Measurements from ENCODE around the gene ARMC12. TPM values are rescaled to one million over a fixed set of nuclear protein-coding genes. Genes with fewer than 3 reads are reported as not detected.
A peak's percentile ranks its signal among the peaks of the same experiment; 100 is the strongest.

The ARMC12 gene
- total and polyA plus RNA-seq, 2 of the 13 experiments (the other 11 are each of a cell fraction or from before 2014, with no cell fraction given) = 1.3 TPM; not detected in 1

DNA sequence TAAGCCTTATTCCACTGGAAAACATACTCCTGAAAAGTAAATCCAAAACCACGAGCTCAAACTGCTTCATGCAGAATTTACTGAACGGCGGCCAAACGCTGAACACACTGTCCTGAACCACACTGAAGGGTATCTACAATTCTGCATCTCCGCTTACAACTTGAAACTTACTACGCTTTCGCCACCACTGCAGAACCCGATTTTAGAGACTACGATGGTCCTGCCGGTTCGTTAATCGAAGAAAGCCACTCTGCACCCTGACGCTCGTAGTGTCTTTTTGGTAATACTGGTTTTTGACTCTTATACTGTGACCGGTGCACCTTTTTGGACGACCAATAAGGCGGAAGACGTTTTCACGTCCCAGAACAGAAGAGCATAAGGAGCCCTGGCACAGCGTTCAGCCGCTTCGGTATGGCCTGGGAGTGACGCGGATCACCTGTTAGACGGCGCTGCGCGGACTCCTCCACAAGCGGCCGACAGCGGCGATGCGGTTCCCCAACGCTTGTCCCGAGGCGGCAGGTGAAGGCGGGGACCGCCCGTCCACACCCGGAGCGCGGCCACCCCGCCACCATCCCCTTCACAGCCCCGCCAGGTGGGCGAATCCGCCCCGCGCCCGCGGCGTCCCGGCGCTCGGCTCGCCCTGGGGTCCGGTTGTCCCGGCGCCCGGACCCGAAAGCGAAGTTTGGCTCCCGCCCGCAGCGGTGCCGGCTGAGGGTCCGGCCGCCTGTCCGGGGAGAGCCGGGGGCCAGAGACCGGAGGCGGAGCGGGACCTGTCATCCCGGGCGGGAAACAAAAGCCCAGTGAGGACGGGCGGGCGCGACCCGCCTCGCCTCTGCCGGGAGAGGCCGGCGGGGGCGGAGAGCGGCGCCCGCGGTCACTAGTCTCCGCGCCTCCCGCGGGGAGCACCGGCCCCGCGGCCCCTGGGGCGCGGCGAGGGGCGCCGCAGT, 48.9 kb upstream of the ARMC12 start (continued):
- TF ChIP-seq TBX3 (IDR thresholded peaks at IDR 0.05; ENCODE audit: borderline replicate concordance) (0 out of 2 replicates have a peak, but pooled peaks have one; percentile 11), ZNF703 (CRISPR knock-in tag; IDR thresholded peaks at IDR 0.05; ENCODE audit: borderline replicate concordance) (no peak), GZF1 (CRISPR knock-in tag; IDR thresholded peaks at IDR 0.05) (0 out of 2 replicates have a peak, but pooled peaks have one; percentile 41), NFKB2 (CRISPR knock-in tag; IDR thresholded peaks at IDR 0.05; ENCODE audit: borderline replicate concordance) (0 out of 2 replicates have a peak, but pooled peaks have one; percentile 22), CENPT (CRISPR knock-in tag; IDR thresholded peaks at IDR 0.05; ENCODE audit: low read depth) (no peak), KDM1A (CRISPR knock-in tag; IDR thresholded peaks at IDR 0.05) (peak; percentile 88; the same call in 1 of the 2 replicates), ZNF772 (CRISPR knock-in tag; IDR thresholded peaks at IDR 0.05) (peak; percentile 35; the same call in 1 of the 2 replicates), NKX3-1 (CRISPR knock-in tag; IDR thresholded peaks at IDR 0.05) (no peak), AGO2 (optimal IDR thresholded peaks at IDR 0.05; ENCODE audit: low read depth, low read length) (peak; percentile 68), CREB1 (IDR thresholded peaks at IDR 0.05) (no peak; the same call in 1 of the 2 replicates), CREB1 (CRISPR knock-in tag; IDR thresholded peaks at IDR 0.05) (no peak), ZNF616 (CRISPR knock-in tag; IDR thresholded peaks at IDR 0.05; ENCODE audit: low read depth) (peak; percentile 99)
- TF ChIP-seq, protein P1, sequence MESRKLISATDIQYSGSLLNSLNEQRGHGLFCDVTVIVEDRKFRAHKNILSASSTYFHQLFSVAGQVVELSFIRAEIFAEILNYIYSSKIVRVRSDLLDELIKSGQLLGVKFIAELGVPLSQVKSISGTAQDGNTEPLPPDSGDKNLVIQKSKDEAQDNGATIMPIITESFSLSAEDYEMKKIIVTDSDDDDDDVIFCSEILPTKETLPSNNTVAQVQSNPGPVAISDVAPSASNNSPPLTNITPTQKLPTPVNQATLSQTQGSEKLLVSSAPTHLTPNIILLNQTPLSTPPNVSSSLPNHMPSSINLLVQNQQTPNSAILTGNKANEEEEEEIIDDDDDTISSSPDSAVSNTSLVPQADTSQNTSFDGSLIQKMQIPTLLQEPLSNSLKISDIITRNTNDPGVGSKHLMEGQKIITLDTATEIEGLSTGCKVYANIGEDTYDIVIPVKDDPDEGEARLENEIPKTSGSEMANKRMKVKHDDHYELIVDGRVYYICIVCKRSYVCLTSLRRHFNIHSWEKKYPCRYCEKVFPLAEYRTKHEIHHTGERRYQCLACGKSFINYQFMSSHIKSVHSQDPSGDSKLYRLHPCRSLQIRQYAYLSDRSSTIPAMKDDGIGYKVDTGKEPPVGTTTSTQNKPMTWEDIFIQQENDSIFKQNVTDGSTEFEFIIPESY (CRISPR knock-in tag; IDR thresholded peaks at IDR 0.05) = no peak
- TF ChIP-seq, protein P2, sequence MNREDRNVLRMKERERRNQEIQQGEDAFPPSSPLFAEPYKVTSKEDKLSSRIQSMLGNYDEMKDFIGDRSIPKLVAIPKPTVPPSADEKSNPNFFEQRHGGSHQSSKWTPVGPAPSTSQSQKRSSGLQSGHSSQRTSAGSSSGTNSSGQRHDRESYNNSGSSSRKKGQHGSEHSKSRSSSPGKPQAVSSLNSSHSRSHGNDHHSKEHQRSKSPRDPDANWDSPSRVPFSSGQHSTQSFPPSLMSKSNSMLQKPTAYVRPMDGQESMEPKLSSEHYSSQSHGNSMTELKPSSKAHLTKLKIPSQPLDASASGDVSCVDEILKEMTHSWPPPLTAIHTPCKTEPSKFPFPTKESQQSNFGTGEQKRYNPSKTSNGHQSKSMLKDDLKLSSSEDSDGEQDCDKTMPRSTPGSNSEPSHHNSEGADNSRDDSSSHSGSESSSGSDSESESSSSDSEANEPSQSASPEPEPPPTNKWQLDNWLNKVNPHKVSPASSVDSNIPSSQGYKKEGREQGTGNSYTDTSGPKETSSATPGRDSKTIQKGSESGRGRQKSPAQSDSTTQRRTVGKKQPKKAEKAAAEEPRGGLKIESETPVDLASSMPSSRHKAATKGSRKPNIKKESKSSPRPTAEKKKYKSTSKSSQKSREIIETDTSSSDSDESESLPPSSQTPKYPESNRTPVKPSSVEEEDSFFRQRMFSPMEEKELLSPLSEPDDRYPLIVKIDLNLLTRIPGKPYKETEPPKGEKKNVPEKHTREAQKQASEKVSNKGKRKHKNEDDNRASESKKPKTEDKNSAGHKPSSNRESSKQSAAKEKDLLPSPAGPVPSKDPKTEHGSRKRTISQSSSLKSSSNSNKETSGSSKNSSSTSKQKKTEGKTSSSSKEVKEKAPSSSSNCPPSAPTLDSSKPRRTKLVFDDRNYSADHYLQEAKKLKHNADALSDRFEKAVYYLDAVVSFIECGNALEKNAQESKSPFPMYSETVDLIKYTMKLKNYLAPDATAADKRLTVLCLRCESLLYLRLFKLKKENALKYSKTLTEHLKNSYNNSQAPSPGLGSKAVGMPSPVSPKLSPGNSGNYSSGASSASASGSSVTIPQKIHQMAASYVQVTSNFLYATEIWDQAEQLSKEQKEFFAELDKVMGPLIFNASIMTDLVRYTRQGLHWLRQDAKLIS (CRISPR knock-in tag; IDR thresholded peaks at IDR 0.05) = no peak
- TF ChIP-seq, protein P3, sequence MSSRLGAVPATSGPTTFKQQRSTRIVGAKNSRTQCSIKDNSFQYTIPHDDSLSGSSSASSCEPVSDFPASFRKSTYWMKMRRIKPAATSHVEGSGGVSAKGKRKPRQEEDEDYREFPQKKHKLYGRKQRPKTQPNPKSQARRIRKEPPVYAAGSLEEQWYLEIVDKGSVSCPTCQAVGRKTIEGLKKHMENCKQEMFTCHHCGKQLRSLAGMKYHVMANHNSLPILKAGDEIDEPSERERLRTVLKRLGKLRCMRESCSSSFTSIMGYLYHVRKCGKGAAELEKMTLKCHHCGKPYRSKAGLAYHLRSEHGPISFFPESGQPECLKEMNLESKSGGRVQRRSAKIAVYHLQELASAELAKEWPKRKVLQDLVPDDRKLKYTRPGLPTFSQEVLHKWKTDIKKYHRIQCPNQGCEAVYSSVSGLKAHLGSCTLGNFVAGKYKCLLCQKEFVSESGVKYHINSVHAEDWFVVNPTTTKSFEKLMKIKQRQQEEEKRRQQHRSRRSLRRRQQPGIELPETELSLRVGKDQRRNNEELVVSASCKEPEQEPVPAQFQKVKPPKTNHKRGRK (CRISPR knock-in tag; IDR thresholded peaks at IDR 0.05) = no peak
- TF ChIP-seq, protein P4, sequence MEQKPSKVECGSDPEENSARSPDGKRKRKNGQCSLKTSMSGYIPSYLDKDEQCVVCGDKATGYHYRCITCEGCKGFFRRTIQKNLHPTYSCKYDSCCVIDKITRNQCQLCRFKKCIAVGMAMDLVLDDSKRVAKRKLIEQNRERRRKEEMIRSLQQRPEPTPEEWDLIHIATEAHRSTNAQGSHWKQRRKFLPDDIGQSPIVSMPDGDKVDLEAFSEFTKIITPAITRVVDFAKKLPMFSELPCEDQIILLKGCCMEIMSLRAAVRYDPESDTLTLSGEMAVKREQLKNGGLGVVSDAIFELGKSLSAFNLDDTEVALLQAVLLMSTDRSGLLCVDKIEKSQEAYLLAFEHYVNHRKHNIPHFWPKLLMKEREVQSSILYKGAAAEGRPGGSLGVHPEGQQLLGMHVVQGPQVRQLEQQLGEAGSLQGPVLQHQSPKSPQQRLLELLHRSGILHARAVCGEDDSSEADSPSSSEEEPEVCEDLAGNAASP (CRISPR knock-in tag; IDR thresholded peaks at IDR 0.05; ENCODE audit: borderline replicate concordance) = no peak
- TF ChIP-seq, protein P5, sequence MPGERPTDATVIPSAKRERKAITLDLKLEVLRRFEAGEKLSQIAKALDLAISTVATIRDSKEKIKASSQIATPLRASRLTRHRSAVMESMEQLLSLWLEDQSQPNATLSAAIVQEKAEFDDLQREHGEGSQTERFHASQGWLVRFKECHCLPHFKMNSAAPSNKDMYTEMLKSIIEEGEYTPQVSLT (CRISPR knock-in tag; IDR thresholded peaks at IDR 0.05; ENCODE audit: borderline replicate concordance, low read depth) = no peak

Measured in HepG2 (cell line).